Smooth muscle cell (in vitro differentiated cells): ENCODE results near the gene ZNF728. TPM values are rescaled to one million over a fixed set of nuclear protein-coding genes. Genes with fewer than 3 reads are reported as not detected.

ENCODE experiments used
- polyA plus RNA-seq: library from polyadenylated mRNA; unstranded; fragments of >200 nt; fragmentation: Nextera tagmentation; extraction: Ambion mirVana; gene quantifications from 2 replicates; pipeline ENCODE4 v1.2.1, GENCODE V29; 2016
- small RNA-seq: library from RNA; depleted of rRNA; stranded (forward); fragments of <200 nt; gene quantifications from one replicate; pipeline ENCODE3, GENCODE V24; 2014
- total RNA-seq: library from RNA; depleted of rRNA; stranded (reverse); fragments of >200 nt; gene quantifications from 2 replicates; pipeline ENCODE4 v1.2.3, GENCODE V29; 2014

The ZNF728 gene
- total and polyA plus RNA-seq, 2 experiments from 2014 or later = not detected

Small RNA genes within 50 kb of the gene (small RNA-seq; reads per million reads assigned to genes)
- not detected for gene AC022145.2

Other genes starting within 250 kb of the ZNF728 start
- gene ZNF99, start 219.0 kb downstream of the ZNF728 start, total RNA-seq = not detected in 2 replicates
- not detected in 2 replicates for gene ZNF99, start 219.0 kb downstream of the ZNF728 start, polyA plus RNA-seq
- not detected in 2 replicates for gene ZNF723, start 170.9 kb downstream of the ZNF728 start, total RNA-seq
- gene ZNF723, start 170.9 kb downstream of the ZNF728 start, polyA plus RNA-seq = not detected in 2 replicates
- gene ZNF730, start 113.8 kb upstream of the ZNF728 start, total RNA-seq = 8.4 and 16.8 TPM in 2 replicates
- 0.83 and 2.4 TPM in 2 replicates for gene ZNF730, start 113.8 kb upstream of the ZNF728 start, polyA plus RNA-seq
- 4.0 and 8.6 TPM in 2 replicates for gene ZNF724, start 247.2 kb upstream of the ZNF728 start, total RNA-seq
- 0.57 and 2.3 TPM in 2 replicates for gene ZNF724, start 247.2 kb upstream of the ZNF728 start, polyA plus RNA-seq